T-helper 2 cell (primary cell): Measurements from ENCODE around the gene ERVK3-1.

Experiments
- DNase-seq, 5 experiments: peaks; one replicate each; pipeline versions ENCODE4 v3.0.0 to v3.0.0-alpha.2; 2012 to 2022

The ERVK3-1 gene

GRCh38 chr19:58364146-58364545 lies 59.0 kb downstream of the ERVK3-1 start:
- DNase-seq = no peak
